Suprapubic skin (tissue), 4 donors: ENCODE results near the gene TTC38. TPM values are rescaled to one million over a fixed set of nuclear protein-coding genes. Genes with fewer than 3 reads are reported as not detected.

ENCODE experiments used
- DNase-seq, 2 donors: peaks; one replicate each; pipeline ENCODE4 v3.0.0-alpha.2; 2019; ENCODE audit warnings: low spot score in 2 of 2
- H3K27ac ChIP-seq: fragments of 200-600 bp; sonication (generic); one replicate; pipeline ENCODE4 v1.5.1; 2019
- H3K27me3 ChIP-seq: fragments of 200-600 bp; sonication (generic); one replicate; pipeline ENCODE4 v1.5.1; 2019
- H3K36me3 ChIP-seq: fragments of 200-600 bp; sonication (generic); one replicate; pipeline ENCODE4 v1.5.1; 2019
- H3K4me1 ChIP-seq: fragments of 200-600 bp; sonication (generic); one replicate; pipeline ENCODE4 v1.5.1; 2019
- H3K4me3 ChIP-seq: fragments of 200-600 bp; sonication (generic); one replicate; pipeline ENCODE4 v1.5.1; 2019; ENCODE audit warnings: mild to moderate bottlenecking
- H3K9me3 ChIP-seq: fragments of 200-600 bp; sonication (generic); one replicate; pipeline ENCODE4 v1.5.1; 2019
- EP300 ChIP-seq: sonication (generic); formaldehyde crosslinking; IDR thresholded peaks from one replicate; pipeline ENCODE4 v1.6.1; 2017; ENCODE audit warnings: antibody characterized with exemption
- POLR2A ChIP-seq, 2 donors: fragments of 450-650 bp; IDR thresholded peaks; one replicate each; pipeline ENCODE4 v1.6.1; 2017; ENCODE audit warnings: antibody characterized with exemption in 2 of 2, mild to moderate bottlenecking in 2 of 2, moderate library complexity in 2 of 2
- POLR2AphosphoS5 ChIP-seq, 3 donors: sonication (generic); formaldehyde crosslinking; IDR thresholded peaks; one replicate each; pipeline ENCODE4 v1.6.1; 2017; ENCODE audit warnings: antibody characterized with exemption in 3 of 3
- WGBS: methylation state at CpG from one replicate; pipeline ENCODE4 v1.1.5; 2018; 5-methylcytosine and 5-hydroxymethylcytosine counted together
- total RNA-seq, 4 donors: library from RNA; depleted of rRNA; stranded (reverse); fragments of >200 nt; gene quantifications; one replicate each; pipeline ENCODE4 v1.1.0, GENCODE V29; 2016
- TF ChIP-seq, protein P1 (sequence below), 2 donors: fragments of 200-600 bp in 1 of 2; fragments of 450-650 bp in 1 of 2; sonication (generic) in 1 of 2; IDR thresholded peaks; one replicate each; pipeline ENCODE4 v1.5.1; 2016 to 2019; ENCODE audit warnings: antibody characterized with exemption in 2 of 2, mild to moderate bottlenecking in 1 of 2, moderate library complexity in 1 of 2

Gene TTC38
- total RNA-seq, 4 donors from 2014 or later: 18.6 to 42.6 (median 35.4) TPM

DNA sequence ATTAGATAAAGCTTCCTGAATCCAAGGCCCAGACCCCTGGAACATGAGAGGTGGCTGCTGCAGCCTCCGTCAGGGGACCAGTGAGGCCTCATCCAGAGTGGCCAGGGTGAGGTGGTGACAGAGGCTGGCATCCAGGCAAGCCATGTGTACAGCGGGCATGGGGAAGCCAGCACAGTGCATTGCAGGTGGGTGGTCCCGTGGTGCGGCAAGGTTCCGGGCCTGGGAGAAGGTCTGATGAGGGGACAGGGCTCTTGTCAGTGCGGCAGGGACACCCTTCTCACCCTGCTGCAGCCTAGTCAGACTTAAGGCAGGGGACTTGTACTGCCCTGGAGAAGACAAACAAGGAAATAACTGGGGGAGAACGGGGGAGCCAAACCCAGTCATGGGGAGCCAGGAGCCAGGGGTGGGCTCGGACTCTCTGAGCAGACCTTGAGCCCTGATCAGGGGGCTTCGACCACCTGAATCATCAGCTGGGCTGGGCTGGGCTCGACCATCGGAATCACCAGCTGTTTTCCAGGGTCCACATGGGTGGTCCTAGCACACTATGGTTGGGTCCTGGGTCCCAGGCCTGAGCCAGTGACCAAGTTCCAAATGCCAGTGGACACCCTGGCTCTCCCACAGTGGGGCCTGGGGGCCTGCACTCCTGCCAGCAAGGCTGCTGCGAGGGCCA lies 5.1 kb downstream of the TTC38 start:
- Histone ChIP-seq H3K27ac (no peak overlapping the region), H3K27me3 (no peaks in the 10 kb centered on the region), H3K9me3 (no peaks in the 10 kb centered on the region), H3K4me3 (no peak overlapping the region), H3K4me1 (peaks cover 12% of the 10 kb centered on the region), H3K36me3 (peaks cover 52% of the 10 kb centered on the region)
- peak in 1 of 2 donors; percentile 58 for DNase-seq
- WGBS: 90% methylated on average over 12 of the region's 12 CpGs
- TF ChIP-seq EP300 (no peak), POLR2A (IDR thresholded peaks at IDR 0.05) (no peak), POLR2AphosphoS5 (IDR thresholded peaks at IDR 0.05) (no peak)
- TF ChIP-seq, protein P1, sequence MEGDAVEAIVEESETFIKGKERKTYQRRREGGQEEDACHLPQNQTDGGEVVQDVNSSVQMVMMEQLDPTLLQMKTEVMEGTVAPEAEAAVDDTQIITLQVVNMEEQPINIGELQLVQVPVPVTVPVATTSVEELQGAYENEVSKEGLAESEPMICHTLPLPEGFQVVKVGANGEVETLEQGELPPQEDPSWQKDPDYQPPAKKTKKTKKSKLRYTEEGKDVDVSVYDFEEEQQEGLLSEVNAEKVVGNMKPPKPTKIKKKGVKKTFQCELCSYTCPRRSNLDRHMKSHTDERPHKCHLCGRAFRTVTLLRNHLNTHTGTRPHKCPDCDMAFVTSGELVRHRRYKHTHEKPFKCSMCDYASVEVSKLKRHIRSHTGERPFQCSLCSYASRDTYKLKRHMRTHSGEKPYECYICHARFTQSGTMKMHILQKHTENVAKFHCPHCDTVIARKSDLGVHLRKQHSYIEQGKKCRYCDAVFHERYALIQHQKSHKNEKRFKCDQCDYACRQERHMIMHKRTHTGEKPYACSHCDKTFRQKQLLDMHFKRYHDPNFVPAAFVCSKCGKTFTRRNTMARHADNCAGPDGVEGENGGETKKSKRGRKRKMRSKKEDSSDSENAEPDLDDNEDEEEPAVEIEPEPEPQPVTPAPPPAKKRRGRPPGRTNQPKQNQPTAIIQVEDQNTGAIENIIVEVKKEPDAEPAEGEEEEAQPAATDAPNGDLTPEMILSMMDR (IDR thresholded peaks at IDR 0.05): no peak

DNA sequence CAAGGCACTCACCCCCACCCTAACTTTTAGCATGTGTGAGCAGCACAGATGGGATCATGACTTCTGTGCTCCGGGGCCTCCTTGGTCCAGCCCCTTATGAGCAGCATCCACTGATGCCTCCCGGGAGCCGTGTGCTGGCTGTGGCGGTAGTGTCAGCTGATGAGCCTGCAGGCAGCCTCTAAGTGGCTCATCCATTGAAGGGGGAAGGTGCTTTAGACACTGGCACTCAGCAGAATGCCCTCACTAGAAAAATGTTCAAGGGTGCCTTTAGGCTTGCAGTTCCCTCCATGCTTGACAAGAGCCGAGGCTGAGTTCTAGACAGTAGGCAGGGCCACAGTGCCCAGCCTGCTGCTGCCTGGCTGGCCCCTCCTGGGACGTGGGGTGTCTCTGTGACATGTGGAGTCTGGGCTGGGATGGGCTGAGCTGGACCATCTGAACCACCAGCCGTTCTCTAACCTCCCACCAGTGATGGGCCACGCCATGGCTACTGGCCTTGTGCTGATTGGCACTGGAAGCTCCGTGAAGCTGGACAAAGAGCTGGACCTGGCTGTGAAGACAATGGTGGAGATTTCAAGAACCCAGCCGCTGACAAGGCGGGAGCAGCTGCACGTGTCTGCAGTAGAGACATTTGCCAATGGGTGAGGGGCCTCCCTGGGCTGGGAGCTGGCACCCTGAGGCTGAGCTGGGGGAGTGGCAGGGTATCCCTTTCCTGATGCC lies 5.8 kb downstream of the TTC38 start:
- H3K4me3 ChIP-seq: no peak overlapping the region
- H3K27me3 ChIP-seq: no peaks in the 10 kb centered on the region
- peaks cover 59% of the 10 kb centered on the region for H3K36me3 ChIP-seq
- H3K27ac ChIP-seq: no peak overlapping the region
- DNase-seq: peak in 1 of 2 donors; percentile 50
- H3K9me3 ChIP-seq: no peaks in the 10 kb centered on the region
- 90% methylated on average over 11 of the region's 12 CpGs for WGBS
- TF ChIP-seq, protein P1 (IDR thresholded peaks at IDR 0.05): no peak
- no peak for TF ChIP-seq POLR2AphosphoS5 (IDR thresholded peaks at IDR 0.05)
- TF ChIP-seq EP300: no peak
- no peak for TF ChIP-seq POLR2A (IDR thresholded peaks at IDR 0.05)
- H3K4me1 ChIP-seq: peaks cover 7% of the 10 kb centered on the region

DNA sequence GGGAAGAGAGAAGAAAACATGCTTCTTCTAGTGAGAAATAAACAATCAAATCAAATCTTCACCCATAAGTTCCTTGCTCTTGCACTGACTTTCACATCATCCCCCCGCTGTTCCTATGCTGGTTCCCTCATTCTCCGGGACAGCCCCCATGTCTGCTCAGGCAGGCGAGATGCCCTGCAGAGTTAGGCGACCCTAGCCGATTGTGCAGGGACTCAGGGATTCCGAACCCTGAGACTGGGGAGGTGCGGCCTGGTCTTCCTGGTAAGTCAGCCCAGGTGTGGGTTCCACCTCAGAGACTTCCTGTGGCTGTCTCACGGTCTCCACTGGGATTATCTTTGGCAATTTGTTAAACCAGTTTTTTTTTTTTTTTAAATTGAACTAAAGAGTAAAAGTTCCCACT lies 6.6 kb downstream of the TTC38 start:
- H3K4me1 ChIP-seq: peaks cover 1% of the 10 kb centered on the region
- TF ChIP-seq EP300: no peak
- TF ChIP-seq, protein P1 (IDR thresholded peaks at IDR 0.05): no peak
- TF ChIP-seq POLR2AphosphoS5 (IDR thresholded peaks at IDR 0.05): no peak
- TF ChIP-seq POLR2A (IDR thresholded peaks at IDR 0.05): no peak

DNA sequence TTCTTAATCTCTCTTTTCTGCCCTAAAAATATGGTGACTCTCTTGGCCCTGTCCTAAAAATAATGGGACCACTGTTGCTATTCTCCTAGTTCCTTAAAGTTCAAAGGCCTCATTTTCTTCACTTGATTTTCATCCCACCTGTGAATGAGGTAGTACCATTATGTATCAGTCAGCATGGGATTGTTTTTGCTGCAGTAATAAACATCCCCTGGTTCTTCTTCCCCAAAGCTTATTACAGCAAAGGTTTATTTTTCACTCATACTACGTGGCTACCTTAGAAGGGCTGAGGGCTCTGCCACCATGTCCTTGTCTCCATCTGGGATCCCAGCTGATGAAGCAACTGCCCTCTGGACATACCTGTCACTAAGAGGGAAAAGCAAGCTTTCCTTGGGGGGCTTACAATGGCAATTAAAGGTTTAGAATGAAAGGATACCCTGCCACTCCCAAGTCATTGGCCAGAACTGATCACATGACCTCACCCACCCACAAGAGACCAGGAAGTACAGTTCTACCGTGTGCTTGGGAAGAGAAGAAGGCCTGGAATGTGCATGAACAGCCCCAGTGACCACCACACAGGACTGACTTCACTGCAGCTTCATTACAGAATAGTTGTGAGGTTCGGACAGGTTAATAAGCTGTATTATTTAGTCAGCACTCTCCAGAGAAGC lies 7.8 kb downstream of the TTC38 start:
- no peak overlapping the region for H3K4me3 ChIP-seq
- peaks cover 74% of the 10 kb centered on the region for H3K36me3 ChIP-seq
- peak in 1 of 2 donors; percentile 25 for DNase-seq
- 77% methylated on average over 3 of the region's 3 CpGs for WGBS
- no peaks in the 10 kb centered on the region for H3K27me3 ChIP-seq
- H3K4me1 ChIP-seq: peaks cover 13% of the 10 kb centered on the region
- no peak overlapping the region for H3K27ac ChIP-seq
- no peaks in the 10 kb centered on the region for H3K9me3 ChIP-seq
- TF ChIP-seq POLR2AphosphoS5 (IDR thresholded peaks at IDR 0.05): no peak
- no peak for TF ChIP-seq EP300
- TF ChIP-seq, protein P1 (IDR thresholded peaks at IDR 0.05): no peak
- no peak for TF ChIP-seq POLR2A (IDR thresholded peaks at IDR 0.05)

More for the DNA sequence above, 6.6 kb downstream of the TTC38 start:
- H3K27me3 ChIP-seq: no peaks in the 10 kb centered on the region
- peaks cover 67% of the 10 kb centered on the region for H3K36me3 ChIP-seq
- H3K9me3 ChIP-seq: no peaks in the 10 kb centered on the region
- H3K27ac ChIP-seq: no peak overlapping the region
- WGBS: 94% methylated on average over 8 of the region's 8 CpGs
- no peak overlapping the region for H3K4me3 ChIP-seq
- DNase-seq: peak in 1 of 2 donors; percentile 45

DNA sequence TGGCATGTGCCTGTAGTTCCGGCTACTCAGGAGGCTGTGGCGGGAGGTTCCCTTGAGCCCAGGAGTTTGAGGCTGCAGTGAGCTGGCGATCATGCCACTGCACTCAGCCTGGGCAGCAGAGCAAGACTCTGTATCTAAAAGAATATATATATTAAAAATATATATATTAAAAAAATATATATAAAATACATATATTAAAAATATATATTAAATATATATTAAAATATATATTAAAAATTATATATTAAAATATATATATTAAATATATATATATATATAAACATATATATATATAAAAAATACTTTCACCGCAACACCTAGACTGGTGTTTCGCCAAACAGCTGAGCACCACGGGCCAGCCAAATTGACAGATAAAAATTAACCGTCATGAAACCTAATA lies 8.8 kb downstream of the TTC38 start:
- Histone ChIP-seq H3K36me3 (peaks cover 83% of the 10 kb centered on the region), H3K27me3 (no peaks in the 10 kb centered on the region), H3K4me1 (peaks cover 16% of the 10 kb centered on the region), H3K27ac (no peak overlapping the region), H3K9me3 (no peaks in the 10 kb centered on the region), H3K4me3 (no peak overlapping the region)
- DNase-seq: peak in 1 of 2 donors; percentile 20
- TF ChIP-seq POLR2AphosphoS5 (IDR thresholded peaks at IDR 0.05) (no peak), EP300 (no peak), POLR2A (IDR thresholded peaks at IDR 0.05) (no peak)
- TF ChIP-seq, protein P1 (IDR thresholded peaks at IDR 0.05): no peak
- 96% methylated on average over 7 of the region's 7 CpGs for WGBS
